ENCODE measurements around the gene AASDH.

DNA sequence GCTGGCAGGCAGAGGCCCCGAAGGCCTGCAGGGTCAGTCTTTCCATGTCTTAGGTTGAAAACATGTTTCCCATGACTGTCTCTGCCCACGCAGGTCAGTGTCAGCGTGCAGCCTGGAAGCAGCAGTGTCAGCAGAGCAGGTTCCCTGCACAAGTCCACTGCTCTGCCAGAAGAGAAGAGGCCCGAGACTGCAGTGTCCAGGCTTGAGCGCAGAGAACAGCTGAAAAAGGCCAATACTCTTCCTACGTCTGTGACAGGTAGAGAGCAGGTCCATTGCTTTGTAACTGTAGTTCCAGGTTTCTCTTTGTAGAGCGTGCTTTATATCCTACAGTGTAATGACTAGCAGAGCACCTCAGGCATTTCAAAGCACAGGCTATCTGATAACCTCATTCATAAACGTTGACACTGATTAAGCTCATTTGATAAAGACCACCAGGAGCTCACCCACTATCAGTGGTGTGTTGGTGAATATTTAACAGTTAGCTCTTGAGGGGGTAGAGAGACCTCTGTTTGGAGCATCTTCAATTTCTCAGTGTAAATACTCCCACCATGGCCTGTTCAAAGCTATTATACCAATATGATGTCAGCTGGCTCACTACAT, 63.2 kb downstream of the AASDH start:
- no peak for TF ChIP-seq EZH2 (IDR thresholded peaks at IDR 0.05; ENCODE audit: borderline replicate concordance, low read depth, low read length, poor library complexity, severe bottlenecking)
- TF ChIP-seq, protein P1, sequence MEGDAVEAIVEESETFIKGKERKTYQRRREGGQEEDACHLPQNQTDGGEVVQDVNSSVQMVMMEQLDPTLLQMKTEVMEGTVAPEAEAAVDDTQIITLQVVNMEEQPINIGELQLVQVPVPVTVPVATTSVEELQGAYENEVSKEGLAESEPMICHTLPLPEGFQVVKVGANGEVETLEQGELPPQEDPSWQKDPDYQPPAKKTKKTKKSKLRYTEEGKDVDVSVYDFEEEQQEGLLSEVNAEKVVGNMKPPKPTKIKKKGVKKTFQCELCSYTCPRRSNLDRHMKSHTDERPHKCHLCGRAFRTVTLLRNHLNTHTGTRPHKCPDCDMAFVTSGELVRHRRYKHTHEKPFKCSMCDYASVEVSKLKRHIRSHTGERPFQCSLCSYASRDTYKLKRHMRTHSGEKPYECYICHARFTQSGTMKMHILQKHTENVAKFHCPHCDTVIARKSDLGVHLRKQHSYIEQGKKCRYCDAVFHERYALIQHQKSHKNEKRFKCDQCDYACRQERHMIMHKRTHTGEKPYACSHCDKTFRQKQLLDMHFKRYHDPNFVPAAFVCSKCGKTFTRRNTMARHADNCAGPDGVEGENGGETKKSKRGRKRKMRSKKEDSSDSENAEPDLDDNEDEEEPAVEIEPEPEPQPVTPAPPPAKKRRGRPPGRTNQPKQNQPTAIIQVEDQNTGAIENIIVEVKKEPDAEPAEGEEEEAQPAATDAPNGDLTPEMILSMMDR (conservative IDR thresholded peaks at IDR 0.05; ENCODE audit: low read depth, low read length) = no peak
